Activated CD8-positive, alpha-beta memory T cell treated with anti-CD3 and anti-CD28 coated beads for 48 hours (primary cell): ENCODE measurements around the gene KMT2C.
"Not testable (repeated sequence)": the region's sequence is repeated elsewhere in the genome, so short reads cannot be mapped to it uniquely, and the experiment has no call there.

Source experiments
- DNase-seq, 3 experiments: peaks; one replicate each; pipeline ENCODE4 v3.0.0-alpha.2; 2020; ENCODE audit warnings: low read depth in 2 of 3, low spot score in 2 of 3

The KMT2C gene

DNA sequence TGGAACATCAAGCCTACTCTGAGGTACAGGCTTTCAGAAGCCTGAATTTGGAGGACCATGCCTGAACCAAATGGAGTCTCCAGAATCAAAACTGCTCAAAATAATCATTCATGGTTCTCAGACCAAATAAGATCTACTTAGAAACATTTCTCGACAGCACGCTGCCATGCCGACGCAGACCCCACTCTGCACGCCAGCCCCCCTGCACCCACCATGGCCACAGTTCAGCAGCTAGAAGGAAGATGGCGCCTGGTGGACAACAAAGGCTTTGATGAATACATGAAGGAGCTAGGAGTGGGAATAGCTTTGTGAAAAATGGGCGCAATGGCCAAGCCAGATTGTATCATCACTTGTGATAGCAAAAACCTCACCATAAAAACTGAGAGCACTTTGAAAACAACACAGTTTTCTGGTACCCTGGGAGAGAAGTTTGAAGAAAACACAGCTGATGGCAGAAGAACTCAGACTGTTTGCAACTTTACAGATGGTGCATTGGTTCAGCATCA is 6.6 kb upstream of the KMT2C start:
- DNase-seq, result no peak

DNA sequence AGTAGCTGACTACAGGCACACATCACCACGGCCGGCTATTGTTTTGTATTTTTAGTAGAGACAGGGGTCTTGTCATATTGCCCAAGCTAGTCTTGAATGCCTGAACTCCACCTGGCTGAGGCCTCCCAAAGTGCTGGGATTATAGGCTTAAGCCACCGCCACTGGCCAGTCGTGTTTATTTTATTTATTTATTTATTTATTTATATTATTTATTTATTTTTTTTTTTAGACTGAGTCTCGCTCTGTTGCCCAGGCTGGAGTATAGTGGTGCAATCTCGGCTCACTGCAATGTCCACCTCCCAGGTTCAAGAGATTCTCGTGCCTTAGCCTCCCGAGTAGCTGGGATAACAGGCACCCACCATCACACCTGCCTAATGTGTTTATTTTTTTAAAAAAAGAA is 6.0 kb upstream of the KMT2C start:
- DNase-seq, result not testable (repeated sequence)

- DNase-seq, result not testable (repeated sequence)
Measured at GRCh38 chr7:152441168-152441567, 5.4 kb upstream of the KMT2C start.

DNA sequence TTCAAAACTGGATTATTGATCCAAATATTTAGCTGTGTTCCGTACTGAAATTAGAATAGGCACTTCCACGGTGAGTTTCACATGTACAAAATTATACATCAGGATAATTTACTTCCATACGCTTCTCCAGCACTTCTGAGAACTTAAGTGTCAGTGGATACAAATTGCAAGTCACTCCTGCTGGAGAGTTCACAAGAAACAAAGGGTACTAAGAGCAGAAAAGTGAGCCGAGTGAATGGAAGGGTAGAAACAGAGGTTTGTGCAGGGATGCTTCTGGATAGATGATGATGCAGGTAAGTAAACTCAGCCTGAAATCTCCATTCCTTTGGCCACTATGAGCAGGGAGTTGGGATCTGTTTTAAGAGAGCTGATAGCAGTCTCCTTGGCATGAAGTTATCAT is 2.2 kb upstream of the KMT2C start:
- DNase-seq, result not testable (repeated sequence)

DNA sequence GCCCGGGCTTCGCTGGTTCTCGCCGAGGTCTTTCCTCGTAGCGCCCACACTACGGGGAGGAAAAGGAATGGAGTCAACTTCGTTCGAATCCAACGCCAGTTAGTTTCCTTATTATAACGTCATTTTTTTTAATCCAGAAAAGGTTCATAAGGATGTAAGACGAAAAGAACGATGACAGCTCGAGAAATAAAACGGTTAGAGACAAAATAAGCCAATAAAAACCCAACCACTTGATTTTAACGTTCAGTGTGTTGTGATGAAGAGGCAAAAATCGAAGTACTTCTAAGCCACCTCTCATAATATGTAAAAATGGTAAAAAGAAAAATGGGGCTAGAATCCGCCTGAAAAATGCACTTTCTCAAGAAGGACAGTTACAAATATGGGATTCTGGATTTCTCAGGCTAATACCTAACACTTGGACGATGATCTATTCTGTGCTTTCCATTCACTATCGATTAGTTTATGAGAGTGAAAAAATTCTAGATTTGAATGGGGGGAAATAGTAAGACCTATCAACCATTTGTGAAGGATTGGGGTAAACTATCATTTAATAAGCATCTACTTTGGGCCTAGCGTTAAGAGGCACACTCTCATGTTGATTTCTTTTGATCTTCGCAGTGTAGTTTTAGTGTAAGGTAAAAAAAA is 1.2 kb upstream of the KMT2C start:
- not testable (repeated sequence) for DNase-seq

GRCh38 chr7:152436111-152436930 is 518 bp upstream of the KMT2C start:
- peak; percentile 78 to 82 (median 81) for DNase-seq

DNA sequence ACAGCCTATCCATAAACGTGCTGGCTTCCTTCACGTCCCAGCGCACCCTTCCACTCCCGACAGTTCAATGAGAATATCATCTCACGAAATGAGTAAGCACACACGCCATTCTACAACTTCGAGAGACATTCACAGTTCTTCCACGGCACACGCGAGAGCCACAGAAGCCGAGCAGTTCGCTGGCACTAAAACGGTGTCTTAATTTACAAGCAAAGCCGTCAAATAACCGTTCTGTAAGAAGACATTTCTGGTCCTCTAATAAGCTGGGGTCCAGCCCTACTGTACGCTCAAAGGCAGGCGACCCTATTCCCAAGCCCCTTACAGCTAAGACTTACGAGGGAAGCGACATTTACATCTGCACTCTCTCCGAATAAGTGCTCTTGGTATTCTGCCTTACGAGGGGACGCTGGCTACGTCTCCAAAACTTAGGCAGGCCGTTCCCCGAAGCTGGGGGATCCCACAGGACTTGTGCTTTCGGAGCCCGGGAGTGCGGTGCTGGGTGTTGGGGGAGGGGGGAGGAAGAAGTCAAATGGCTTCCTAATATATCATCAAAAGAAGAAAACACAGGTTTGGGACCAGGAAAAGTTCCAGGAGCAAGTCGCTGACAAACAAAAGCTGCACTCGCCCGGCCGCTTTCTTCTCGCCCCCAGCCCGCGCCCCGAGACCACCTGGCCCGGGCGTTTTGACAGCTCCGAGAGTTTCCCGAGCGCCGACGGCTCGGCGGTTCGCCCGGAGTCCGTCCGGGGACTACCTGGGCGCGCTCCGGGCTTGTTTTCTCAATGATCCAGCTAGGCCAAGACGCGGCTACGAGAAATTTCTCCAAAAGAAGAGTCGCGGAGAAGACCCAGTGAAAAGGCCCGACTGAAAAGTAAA is 1.1 kb downstream of the KMT2C start:
- DNase-seq, result peak in 2 of 3 experiments; percentile 15 to 23

- peak in 1 of 3 experiments; percentile 5 for DNase-seq
Measured at GRCh38 chr7:152433721-152434490, 1.9 kb downstream of the KMT2C start.

- not testable (repeated sequence) for DNase-seq
Measured at GRCh38 chr7:152432735-152433134, 3.1 kb downstream of the KMT2C start.

DNA sequence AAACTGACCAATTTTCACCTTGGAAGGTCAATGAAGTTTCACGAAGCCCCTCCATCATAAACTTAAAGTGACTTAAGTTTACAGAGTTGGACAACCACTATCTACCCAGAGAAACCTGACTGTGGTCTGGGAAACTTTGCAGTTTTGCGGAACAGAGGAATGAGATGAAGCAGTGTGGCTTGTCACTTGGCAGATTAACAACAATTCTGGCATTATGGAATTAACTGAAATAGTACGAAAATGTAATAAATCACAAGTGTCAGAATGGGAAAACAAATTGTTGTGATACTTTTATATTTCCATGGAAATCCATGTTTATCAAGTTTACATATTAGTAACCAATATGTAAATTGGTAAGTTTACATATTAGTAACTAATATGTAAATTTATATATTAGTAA is 4.9 kb downstream of the KMT2C start:
- DNase-seq, result no peak

GRCh38 chr7:152430118-152430517 is 5.7 kb downstream of the KMT2C start:
- DNase-seq, result not testable (repeated sequence)

DNA sequence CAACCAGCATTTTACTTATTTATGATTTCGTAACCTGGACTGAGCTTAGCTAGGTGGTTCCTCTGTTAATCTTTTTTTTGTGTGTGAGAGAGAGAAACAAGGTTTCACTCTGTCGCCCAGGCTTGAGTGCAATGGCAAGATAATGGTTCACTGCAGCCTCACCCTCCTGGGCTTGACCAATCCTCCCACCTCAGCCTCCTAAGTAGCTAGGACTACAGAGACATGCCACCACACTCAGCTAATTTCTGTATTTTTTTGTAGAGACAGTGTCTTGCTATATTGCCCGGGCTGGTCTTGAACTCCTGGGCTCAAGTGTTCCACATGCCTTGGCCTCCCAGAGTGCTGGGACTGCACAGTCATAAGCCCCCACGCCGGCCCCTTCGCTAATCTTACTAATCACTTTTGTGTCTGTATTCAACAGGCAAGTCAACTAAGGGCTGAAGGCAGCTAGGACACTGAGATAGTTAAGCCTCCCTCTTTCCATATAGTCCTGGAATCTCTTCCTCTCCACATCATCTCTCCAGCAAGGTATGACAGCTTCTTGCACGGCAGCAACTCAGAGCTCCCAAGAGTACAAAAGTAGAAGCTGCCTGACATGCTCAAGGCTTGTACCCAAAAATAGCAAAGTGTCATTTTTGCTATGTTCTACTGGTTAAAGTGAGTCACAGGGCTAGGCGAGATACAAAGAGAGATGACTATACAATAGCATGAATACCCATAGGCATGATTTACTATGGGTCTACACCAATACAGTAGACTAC is 11.3 kb downstream of the KMT2C start:
- DNase-seq, result no peak

DNA sequence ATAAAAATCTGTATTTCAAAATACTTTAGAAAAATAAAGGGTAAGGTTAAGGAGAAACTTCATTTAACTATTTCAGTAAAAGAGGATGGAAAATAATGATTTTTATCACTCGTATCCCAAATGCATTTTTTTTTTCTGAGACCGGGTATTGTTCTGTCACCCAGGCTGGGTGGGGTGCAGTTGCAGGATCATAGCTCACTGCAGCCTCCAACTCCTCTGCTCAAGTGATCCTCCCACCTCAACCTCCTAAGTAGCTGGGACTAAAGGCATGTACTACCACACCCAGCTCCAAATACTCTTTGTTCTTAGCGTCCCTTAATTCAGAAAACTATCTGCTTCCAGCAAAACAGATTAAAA is 11.8 kb downstream of the KMT2C start:
- no peak for DNase-seq

DNA sequence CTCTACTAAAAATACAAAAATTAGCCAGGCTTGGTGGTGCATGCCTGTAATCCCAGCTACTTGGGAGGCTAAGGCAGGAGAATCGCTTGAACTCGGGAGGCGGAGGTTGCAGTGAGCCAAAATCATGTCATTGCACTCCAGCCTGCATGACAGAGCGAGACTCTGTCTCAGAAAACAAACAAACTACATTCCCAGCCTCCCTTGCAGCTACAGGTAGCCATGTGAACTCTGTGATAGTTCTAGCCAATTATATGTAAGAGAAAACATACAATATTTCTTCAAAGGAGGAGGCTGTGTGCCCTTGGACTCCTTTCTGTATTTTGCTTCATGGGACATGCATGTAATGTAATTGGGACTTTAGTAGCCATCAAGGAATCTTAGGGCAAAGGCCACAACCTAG is 12.6 kb downstream of the KMT2C start:
- DNase-seq, result not testable (repeated sequence)

- not testable (repeated sequence) for DNase-seq
Measured at GRCh38 chr7:152420950-152421349, 14.9 kb downstream of the KMT2C start.

- DNase-seq, result no peak
Measured at GRCh38 chr7:152419473-152420429, 16.1 kb downstream of the KMT2C start.

- DNase-seq, result no peak
Measured at GRCh38 chr7:152414779-152415178, 21.0 kb downstream of the KMT2C start.

GRCh38 chr7:152411389-152411788 is 24.4 kb downstream of the KMT2C start:
- DNase-seq, result no peak

GRCh38 chr7:152406491-152406890 is 29.3 kb downstream of the KMT2C start:
- DNase-seq, result no peak
